PFSK-1 (cell line): ENCODE measurements around the gene OSBPL10.

Experiments
- FOXP2 ChIP-seq: optimal IDR thresholded peaks from 2 replicates; pipeline ENCODE3; 2011; ENCODE audit warnings: borderline replicate concordance, control low read depth, inconsistent platforms; ENCODE audit not compliant: insufficient read depth; ENCODE audit errors: extremely low read length, extremely low read depth
- POLR2AphosphoS5 ChIP-seq: IDR thresholded peaks from 2 replicates; pipeline ENCODE4 v1.6.1; 2012; ENCODE audit warnings: low read depth, mild to moderate bottlenecking, control low read depth, low read length, moderate library complexity
- REST ChIP-seq, 2 experiments: IDR thresholded peaks; 2 replicates each; pipeline versions ENCODE4 v1.6.1 to v1.8.0; 2011 to 2012; ENCODE audit warnings: low read depth in 2 of 2, low read length in 2 of 2, control low read depth in 1 of 2, inconsistent platforms in 1 of 2, mild to moderate bottlenecking in 1 of 2, moderate library complexity in 1 of 2; ENCODE audit not compliant: insufficient read depth in 1 of 2
- SIN3A ChIP-seq: IDR thresholded peaks from 2 replicates; pipeline ENCODE4 v1.6.1; 2012; ENCODE audit warnings: mild to moderate bottlenecking, low read length, moderate library complexity, borderline replicate concordance; ENCODE audit not compliant: insufficient read depth
- TAF1 ChIP-seq: IDR thresholded peaks from 2 replicates; pipeline ENCODE4 v1.6.1; 2012; ENCODE audit warnings: low read length, control low read depth, borderline replicate concordance; ENCODE audit not compliant: insufficient read depth

Gene OSBPL10

DNA sequence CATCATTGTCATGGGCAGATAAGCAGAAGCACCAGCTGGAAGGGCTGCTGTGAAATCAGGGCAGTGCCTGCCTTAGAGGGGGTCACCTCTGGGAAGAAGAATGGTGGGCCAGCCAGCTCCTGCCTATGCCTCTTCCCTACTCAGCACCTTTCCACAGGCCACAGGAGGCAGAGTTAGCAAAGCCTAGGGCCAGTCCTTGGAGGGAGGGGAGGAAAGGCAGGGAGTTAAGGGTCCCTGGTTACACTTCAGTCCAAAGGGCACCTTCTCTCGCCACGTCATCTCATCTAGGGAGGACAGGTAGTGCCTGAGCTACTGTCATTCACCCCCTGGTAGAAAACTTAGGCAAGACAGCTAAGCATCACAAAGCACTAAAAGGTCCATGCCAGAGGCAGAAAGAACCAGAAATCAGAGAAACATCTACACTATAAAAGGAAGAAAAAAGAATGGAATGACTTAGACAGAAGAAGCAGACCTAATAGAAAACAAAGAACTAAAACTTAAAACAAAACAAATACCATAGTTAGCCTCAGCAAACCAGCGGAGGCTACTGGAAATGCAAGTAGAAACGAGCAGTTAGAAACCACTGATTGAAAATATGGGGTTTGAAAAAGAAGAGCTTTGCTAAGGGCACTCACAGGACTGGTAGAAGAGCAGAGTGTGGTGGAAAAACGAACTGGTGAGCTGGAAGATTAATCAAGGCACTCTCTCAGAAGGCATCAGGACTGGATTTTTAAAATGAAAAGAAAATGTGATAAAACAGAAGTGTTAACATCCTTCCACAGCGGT, 84.2 kb downstream of the OSBPL10 start:
- TF ChIP-seq TAF1 (no peak), REST (IDR thresholded peaks at IDR 0.05; ENCODE audit: insufficient read depth in 1 of 2, low read depth in 2 of 2, low read length in 2 of 2) (no peak), FOXP2 (no peak), SIN3A (no peak), POLR2AphosphoS5 (no peak)

GRCh38 chr3:31896026-31896425, 85.0 kb downstream of the OSBPL10 start:
- TF ChIP-seq TAF1 (no peak), REST (IDR thresholded peaks at IDR 0.05; ENCODE audit: insufficient read depth in 1 of 2, low read depth in 2 of 2, low read length in 2 of 2) (no peak), POLR2AphosphoS5 (no peak), FOXP2 (no peak), SIN3A (no peak)

DNA sequence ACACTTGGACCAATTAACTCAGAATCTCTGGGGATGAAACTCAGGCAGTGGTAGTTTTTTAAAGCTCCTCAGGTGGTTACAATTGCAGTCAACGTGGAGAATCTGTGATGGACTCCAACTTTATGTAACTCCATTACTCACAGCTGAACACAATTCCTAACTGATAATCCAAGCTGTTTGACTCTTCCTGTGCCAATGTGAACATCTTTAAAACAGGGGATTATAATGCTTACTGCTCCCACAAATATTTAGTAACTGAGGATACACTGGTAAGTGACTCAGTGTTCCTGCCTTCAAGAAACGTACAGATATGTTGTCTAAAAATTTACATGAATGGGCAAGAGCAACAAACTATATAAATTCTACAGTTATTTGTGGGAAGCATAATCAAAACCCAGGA, 85.6 kb downstream of the OSBPL10 start:
- TF ChIP-seq REST (IDR thresholded peaks at IDR 0.05; ENCODE audit: insufficient read depth in 1 of 2, low read depth in 2 of 2, low read length in 2 of 2) (no peak), SIN3A (no peak), POLR2AphosphoS5 (no peak)

GRCh38 chr3:31892916-31893573, 88.0 kb downstream of the OSBPL10 start:
- TF ChIP-seq FOXP2 (no peak), REST (IDR thresholded peaks at IDR 0.05; ENCODE audit: insufficient read depth in 1 of 2, low read depth in 2 of 2, low read length in 2 of 2) (no peak), TAF1 (no peak), POLR2AphosphoS5 (no peak), SIN3A (no peak)
